Spleen (tissue), 7 donors: Measurements from ENCODE around the gene PLRG1.

Source experiments
- POLR2A ChIP-seq, 3 donors: fragments of 450-650 bp; IDR thresholded peaks; one replicate each; pipeline ENCODE4 v1.5.1; 2017; ENCODE audit warnings: antibody characterized with exemption in 3 of 3, mild to moderate bottlenecking in 1 of 3
- POLR2AphosphoS5 ChIP-seq, 3 donors: sonication (generic); formaldehyde crosslinking; IDR thresholded peaks; one replicate each; pipeline ENCODE4 v1.5.1; 2017; ENCODE audit warnings: antibody characterized with exemption in 3 of 3
- TF ChIP-seq, protein P1 (sequence below), 11 experiments: fragments of 200-600 bp in 7 of 11; fragments of 450-650 bp in 4 of 11; sonication (generic) in 4 of 11; IDR thresholded peaks in 8 of 11; conservative IDR thresholded peaks in 3 of 11; 1 replicate in 7 of 11; 2 replicates in 4 of 11; pipeline versions ENCODE4 v1.4.0 to v1.8.0; 2016 to 2021; ENCODE audit warnings: antibody characterized with exemption in 11 of 11, inconsistent platforms in 4 of 11, mild to moderate bottlenecking in 1 of 11
- donor health status: DM: no; HTN: no; CAD: no; lungs with moderate emphysema.
- donor health status: DM: no; HTN: no; CAD: no.
- donor health status: DM: no; HTN: no; CAD: no.

DNA sequence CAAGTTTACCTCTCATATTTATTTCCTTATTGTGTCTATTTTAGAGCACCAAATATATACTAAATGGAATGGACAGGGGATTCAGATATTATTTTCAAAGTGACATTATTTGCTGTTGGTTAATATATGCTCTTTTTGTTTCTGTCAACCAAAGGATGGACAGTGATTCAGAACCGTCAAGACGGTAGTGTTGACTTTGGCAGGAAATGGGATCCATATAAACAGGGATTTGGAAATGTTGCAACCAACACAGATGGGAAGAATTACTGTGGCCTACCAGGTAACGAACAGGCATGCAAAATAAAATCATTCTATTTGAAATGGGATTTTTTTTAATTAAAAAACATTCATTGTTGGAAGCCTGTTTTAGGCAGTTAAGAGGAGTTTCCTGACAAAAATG lies 18.8 kb upstream of the PLRG1 start:
- TF ChIP-seq, protein P1, sequence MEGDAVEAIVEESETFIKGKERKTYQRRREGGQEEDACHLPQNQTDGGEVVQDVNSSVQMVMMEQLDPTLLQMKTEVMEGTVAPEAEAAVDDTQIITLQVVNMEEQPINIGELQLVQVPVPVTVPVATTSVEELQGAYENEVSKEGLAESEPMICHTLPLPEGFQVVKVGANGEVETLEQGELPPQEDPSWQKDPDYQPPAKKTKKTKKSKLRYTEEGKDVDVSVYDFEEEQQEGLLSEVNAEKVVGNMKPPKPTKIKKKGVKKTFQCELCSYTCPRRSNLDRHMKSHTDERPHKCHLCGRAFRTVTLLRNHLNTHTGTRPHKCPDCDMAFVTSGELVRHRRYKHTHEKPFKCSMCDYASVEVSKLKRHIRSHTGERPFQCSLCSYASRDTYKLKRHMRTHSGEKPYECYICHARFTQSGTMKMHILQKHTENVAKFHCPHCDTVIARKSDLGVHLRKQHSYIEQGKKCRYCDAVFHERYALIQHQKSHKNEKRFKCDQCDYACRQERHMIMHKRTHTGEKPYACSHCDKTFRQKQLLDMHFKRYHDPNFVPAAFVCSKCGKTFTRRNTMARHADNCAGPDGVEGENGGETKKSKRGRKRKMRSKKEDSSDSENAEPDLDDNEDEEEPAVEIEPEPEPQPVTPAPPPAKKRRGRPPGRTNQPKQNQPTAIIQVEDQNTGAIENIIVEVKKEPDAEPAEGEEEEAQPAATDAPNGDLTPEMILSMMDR (IDR thresholded peaks at IDR 0.05 in 8 of 11, conservative IDR thresholded peaks at IDR 0.05 in 3 of 11), result no peak
- TF ChIP-seq POLR2A (IDR thresholded peaks at IDR 0.05) (no peak), POLR2AphosphoS5 (IDR thresholded peaks at IDR 0.05) (no peak)
